CD4-positive, CD25-positive, alpha-beta regulatory T cell (primary cell): Measurements from ENCODE around the gene CFAP221. TPM values are rescaled to one million over a fixed set of nuclear protein-coding genes. Genes with fewer than 3 reads are reported as not detected.

Source experiments
- ATAC-seq, 2 donors: fragments of 150-1000 bp; cut with Tn5 transposase; one replicate each; pipeline ENCODE4 v1.10.0; 2021; ENCODE audit warnings: low read depth in 2 of 2, moderate number of reproducible peaks in 2 of 2, moderate library complexity in 1 of 2
- DNase-seq, 3 donors: peaks; one replicate each; pipeline versions ENCODE4 v3.0.0 to v3.0.0-alpha.2; 2012 to 2022; ENCODE audit warnings: mixed read lengths in 1 of 3
- H3K27ac ChIP-seq: one replicate; pipeline ENCODE4 v1.7.0; 2013; ENCODE audit warnings: mild to moderate bottlenecking, low read length; ENCODE audit not compliant: insufficient read depth, poor library complexity, severe bottlenecking
- H3K27me3 ChIP-seq: one replicate; pipeline ENCODE4 v1.7.0; 2013; ENCODE audit warnings: low read length; ENCODE audit not compliant: control insufficient read depth, insufficient read depth
- H3K36me3 ChIP-seq: one replicate; pipeline ENCODE4 v1.7.0; 2013; ENCODE audit warnings: mild to moderate bottlenecking, low read length, moderate library complexity; ENCODE audit not compliant: control insufficient read depth, insufficient read depth
- H3K4me1 ChIP-seq: 2 replicates; pipeline ENCODE4 v1.7.0; 2013; ENCODE audit warnings: mild to moderate bottlenecking, low read length; ENCODE audit not compliant: insufficient read depth, control insufficient read depth, poor library complexity, severe bottlenecking
- H3K4me3 ChIP-seq: one replicate; pipeline ENCODE4 v1.7.0; 2013; ENCODE audit warnings: low read depth, mild to moderate bottlenecking, low read length, moderate library complexity
- H3K9me3 ChIP-seq, 2 experiments: 1 replicate in 1 of 2; 2 replicates in 1 of 2; pipeline ENCODE4 v1.7.0; 2013; ENCODE audit warnings: low read length in 2 of 2, mild to moderate bottlenecking in 1 of 2, moderate library complexity in 1 of 2; ENCODE audit not compliant: control insufficient read depth in 2 of 2
- H3K27ac Mint-ChIP-seq, 3 donors: one replicate each; pipeline ENCODE4 v1.8.0; 2020 to 2022; ENCODE audit warnings: mild to moderate bottlenecking in 3 of 3, mixed read lengths in 3 of 3, moderate library complexity in 2 of 3
- H3K27me3 Mint-ChIP-seq: one replicate; pipeline ENCODE4 v1.8.0; 2022; ENCODE audit warnings: mild to moderate bottlenecking, mixed read lengths
- H3K36me3 Mint-ChIP-seq: one replicate; pipeline ENCODE4 v1.8.0; 2020; ENCODE audit warnings: mixed read lengths
- H3K4me1 Mint-ChIP-seq, 4 donors: one replicate each; pipeline ENCODE4 v1.8.0; 2020 to 2022; ENCODE audit warnings: mixed read lengths in 4 of 4, mild to moderate bottlenecking in 1 of 4
- H3K4me3 Mint-ChIP-seq, 4 donors: one replicate each; pipeline ENCODE4 v1.8.0; 2020 to 2022; ENCODE audit warnings: mild to moderate bottlenecking in 4 of 4, mixed read lengths in 4 of 4, moderate library complexity in 3 of 4
- H3K9me3 Mint-ChIP-seq, 7 donors: one replicate each; pipeline ENCODE4 v1.8.0; 2020 to 2022; ENCODE audit warnings: mixed read lengths in 7 of 7, mild to moderate bottlenecking in 3 of 7, moderate library complexity in 2 of 7
- polyA plus RNA-seq, 4 donors: library from polyadenylated mRNA; unstranded; fragments of 300-500 nt; fragmentation: Illumina TruSeq; gene quantifications; one replicate each; pipeline ENCODE4 v1.2.3, GENCODE V29; 2021
- total RNA-seq: library from RNA; stranded (reverse); gene quantifications from one replicate; pipeline ENCODE4 v1.2.3, GENCODE V29; 2022

The CFAP221 gene
- total and polyA plus RNA-seq, 5 donors from 2014 or later: not detected

DNA sequence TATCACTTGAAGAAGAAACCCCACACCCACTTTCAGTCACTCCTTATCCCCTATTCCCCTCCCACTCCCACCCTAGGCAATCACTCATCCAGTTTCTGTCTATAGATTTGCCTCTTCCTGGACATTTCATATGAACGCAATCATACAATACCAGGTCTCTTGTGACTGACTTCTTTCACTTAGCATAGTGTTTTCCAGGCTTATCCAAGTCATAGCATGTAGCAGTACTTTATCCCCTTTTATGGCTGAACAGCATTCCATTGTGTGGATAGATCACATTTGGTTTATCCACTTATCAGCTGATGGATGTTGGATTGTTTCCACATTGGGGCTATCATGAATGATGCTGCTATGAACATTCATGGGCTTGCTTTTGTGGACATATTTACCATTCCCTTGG is 6.6 kb downstream of the CFAP221 start:
- Mint-ChIP-seq H3K27ac (no peak overlapping the region), H3K27me3 (peaks cover 15% of the 10 kb centered on the region), H3K4me1 (no peaks in the 10 kb centered on the region), H3K4me3 (no peak overlapping the region), H3K36me3 (no peaks in the 10 kb centered on the region), H3K9me3 (peaks cover 0 to 2% (median 0%) of the 10 kb centered on the region in 7 donors)
- no peak for ATAC-seq
- Histone ChIP-seq H3K4me1 (no peaks in the 10 kb centered on the region), H3K27ac (no peak overlapping the region), H3K4me3 (no peak overlapping the region), H3K27me3 (peaks cover 12% of the 10 kb centered on the region), H3K36me3 (no peaks in the 10 kb centered on the region), H3K9me3 (no peaks in the 10 kb centered on the region)
- DNase-seq: no peak

DNA sequence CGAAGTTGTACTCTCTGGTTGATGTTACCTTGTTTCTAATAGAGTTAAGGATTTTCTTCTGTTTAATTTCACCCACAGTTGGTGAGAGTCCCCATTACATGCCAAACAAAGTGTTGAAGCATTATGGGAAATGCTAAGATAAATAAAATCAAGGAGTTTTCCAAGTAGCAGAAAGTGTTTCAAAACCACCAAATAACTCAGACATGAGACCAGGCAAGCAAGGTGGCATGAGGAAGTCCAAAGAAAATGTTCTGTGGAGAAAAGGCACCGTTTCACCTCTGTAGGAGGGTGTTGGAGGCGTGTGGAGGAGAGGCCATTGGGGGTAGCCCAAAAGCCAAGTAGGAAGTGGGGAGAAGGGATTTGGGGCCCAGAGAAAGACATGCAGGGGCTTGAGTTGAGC is 8.7 kb downstream of the CFAP221 start:
- no peak overlapping the region for H3K4me3 ChIP-seq
- Mint-ChIP-seq H3K4me1 (no peaks in the 10 kb centered on the region), H3K9me3 (peaks cover 0 to 6% (median 0%) of the 10 kb centered on the region in 7 donors), H3K27me3 (peaks cover 6% of the 10 kb centered on the region), H3K36me3 (no peaks in the 10 kb centered on the region), H3K4me3 (no peak overlapping the region), H3K27ac (no peak overlapping the region)
- no peaks in the 10 kb centered on the region for H3K9me3 ChIP-seq
- H3K27ac ChIP-seq: no peak overlapping the region
- H3K27me3 ChIP-seq: peaks cover 5% of the 10 kb centered on the region
- DNase-seq (no peak), ATAC-seq (no peak)
- no peaks in the 10 kb centered on the region for H3K36me3 ChIP-seq
- no peaks in the 10 kb centered on the region for H3K4me1 ChIP-seq

DNA sequence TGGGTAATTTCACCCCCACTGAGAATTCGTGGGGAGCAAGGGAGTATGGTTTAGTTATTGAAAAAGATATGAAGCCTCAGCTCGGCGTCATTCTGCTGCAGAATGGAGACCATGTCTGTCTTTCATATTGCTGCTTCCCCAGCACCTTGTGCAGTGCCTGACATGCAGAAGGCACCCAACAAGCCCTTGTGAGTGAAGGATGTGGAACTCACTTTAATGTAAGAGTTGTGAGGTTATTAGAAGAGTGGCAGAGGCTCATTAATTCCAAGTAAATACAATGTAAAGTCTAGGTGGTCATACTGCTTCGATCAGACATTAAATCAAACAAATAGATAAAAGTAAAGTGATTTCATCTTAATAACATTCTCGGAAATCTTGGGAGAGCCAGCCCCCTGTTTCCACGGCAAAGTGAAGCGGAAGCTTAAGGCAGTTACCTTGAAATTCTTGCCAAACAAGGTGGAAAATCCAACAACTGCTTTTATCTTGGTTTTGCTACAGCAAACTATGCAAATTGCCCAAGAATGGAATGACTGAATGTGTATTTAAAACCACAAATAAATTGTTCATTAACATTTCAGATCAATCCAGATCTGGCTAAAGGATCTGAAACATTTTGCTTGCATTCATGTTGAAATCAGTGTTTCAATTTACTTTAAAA is 9.6 kb downstream of the CFAP221 start:
- no peak for DNase-seq
- Mint-ChIP-seq H3K36me3 (no peaks in the 10 kb centered on the region), H3K27me3 (no peaks in the 10 kb centered on the region), H3K4me3 (no peak overlapping the region), H3K4me1 (no peaks in the 10 kb centered on the region), H3K27ac (no peak overlapping the region), H3K9me3 (peaks cover 0 to 4% (median 0%) of the 10 kb centered on the region in 7 donors)
- Histone ChIP-seq H3K4me3 (no peak overlapping the region), H3K36me3 (no peaks in the 10 kb centered on the region), H3K27ac (no peak overlapping the region), H3K9me3 (no peaks in the 10 kb centered on the region), H3K27me3 (peaks cover 5% of the 10 kb centered on the region), H3K4me1 (no peaks in the 10 kb centered on the region)
- ATAC-seq: no peak

DNA sequence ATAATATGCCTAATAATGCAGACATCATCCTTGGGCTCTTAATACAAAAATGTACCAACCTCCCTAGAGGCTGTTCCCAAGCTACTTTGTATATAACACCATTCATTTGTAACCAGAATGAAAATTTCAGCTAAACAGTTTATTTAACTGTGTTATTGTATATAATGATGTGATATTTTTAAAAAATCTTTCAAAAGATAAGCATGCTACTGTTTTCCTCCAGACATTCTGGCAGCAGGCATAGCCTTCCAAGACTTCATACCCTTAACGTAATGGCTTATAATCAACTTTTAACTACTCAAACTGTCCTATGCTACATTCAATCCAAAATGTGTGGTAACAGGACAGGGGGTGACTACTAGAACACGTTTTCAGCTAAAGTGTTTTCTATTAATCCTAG is 21.2 kb downstream of the CFAP221 start:
- peaks cover 0 to 12% (median 2%) of the 10 kb centered on the region in 7 donors for H3K9me3 Mint-ChIP-seq
- no peak overlapping the region for H3K27ac Mint-ChIP-seq

DNA sequence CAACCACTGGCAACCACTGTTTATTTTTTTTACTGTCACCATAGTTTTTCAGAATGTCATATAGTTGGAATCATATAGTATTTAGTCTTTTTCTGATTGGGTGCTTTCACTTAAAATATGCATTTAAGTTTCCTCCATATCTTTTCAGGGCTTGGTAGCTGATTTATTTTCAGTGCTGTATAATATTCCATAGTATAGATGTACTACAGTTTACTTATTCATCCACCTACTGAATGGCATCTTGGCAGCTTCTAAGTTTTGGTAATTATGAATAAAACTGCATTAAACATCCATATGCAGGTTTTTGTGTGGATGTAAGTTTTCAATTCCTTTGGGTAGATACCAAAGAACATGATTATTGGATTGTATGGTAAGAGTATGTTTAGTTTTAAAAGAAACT is 23.0 kb downstream of the CFAP221 start:
- Histone ChIP-seq H3K4me3 (no peak overlapping the region), H3K27me3 (no peaks in the 10 kb centered on the region), H3K36me3 (no peaks in the 10 kb centered on the region), H3K27ac (no peak overlapping the region), H3K9me3 (no peaks in the 10 kb centered on the region), H3K4me1 (no peaks in the 10 kb centered on the region)
- H3K36me3 Mint-ChIP-seq: no peaks in the 10 kb centered on the region
- ATAC-seq (no peak), DNase-seq (no peak)
- H3K4me3 Mint-ChIP-seq: no peak overlapping the region
- H3K9me3 Mint-ChIP-seq: peaks cover 0 to 12% (median 2%) of the 10 kb centered on the region in 7 donors
- no peaks in the 10 kb centered on the region for H3K4me1 Mint-ChIP-seq
- no peak overlapping the region for H3K27ac Mint-ChIP-seq
- H3K27me3 Mint-ChIP-seq: peaks cover 8% of the 10 kb centered on the region

More for the DNA sequence above, 21.2 kb downstream of the CFAP221 start:
- H3K27me3 ChIP-seq: no peaks in the 10 kb centered on the region
- no peak overlapping the region for H3K4me3 Mint-ChIP-seq
- H3K27me3 Mint-ChIP-seq: peaks cover 8% of the 10 kb centered on the region
- ATAC-seq (no peak), DNase-seq (no peak)
- H3K36me3 ChIP-seq: no peaks in the 10 kb centered on the region
- no peaks in the 10 kb centered on the region for H3K4me1 ChIP-seq
- H3K9me3 ChIP-seq: no peaks in the 10 kb centered on the region
- H3K27ac ChIP-seq: no peak overlapping the region
- H3K36me3 Mint-ChIP-seq: no peaks in the 10 kb centered on the region
- H3K4me3 ChIP-seq: no peak overlapping the region
- no peaks in the 10 kb centered on the region for H3K4me1 Mint-ChIP-seq

DNA sequence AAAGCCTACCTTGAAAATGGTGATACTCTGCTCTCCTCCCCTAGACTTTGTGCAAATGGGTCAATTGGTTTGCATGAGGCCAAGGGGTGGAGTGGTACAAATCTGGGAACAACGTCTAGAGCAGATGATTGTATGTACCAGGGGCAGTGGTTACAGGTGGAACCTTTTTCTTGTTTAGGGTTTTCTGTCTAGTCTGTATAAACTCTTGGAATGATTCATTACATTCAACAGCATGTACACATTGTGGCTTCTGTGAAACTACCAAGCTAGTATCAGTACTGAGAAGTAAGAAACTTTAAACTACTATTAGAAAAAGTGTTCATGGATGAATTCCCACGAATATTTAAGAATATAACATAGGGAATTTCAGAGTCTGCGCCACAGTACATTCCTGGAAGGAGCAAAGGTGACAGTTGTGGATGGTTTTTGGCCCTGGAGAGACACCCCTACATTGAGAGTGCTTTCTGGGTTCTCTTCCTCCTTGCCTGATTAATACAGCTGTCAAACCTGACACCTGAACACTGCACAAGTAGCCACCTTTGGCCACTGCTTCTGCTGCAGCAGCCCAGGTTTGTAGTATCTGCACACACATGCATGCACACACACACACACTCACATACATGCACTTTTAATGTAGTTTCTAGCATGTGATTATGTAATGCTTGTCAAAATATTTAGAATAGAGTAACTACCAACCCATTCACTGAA is 30.0 kb downstream of the CFAP221 start:
- Mint-ChIP-seq H3K4me1 (no peaks in the 10 kb centered on the region), H3K27ac (no peak overlapping the region), H3K9me3 (peaks cover 0 to 13% (median 0%) of the 10 kb centered on the region in 7 donors), H3K4me3 (no peak overlapping the region), H3K36me3 (no peaks in the 10 kb centered on the region), H3K27me3 (peaks cover 20% of the 10 kb centered on the region)
- Histone ChIP-seq H3K36me3 (no peaks in the 10 kb centered on the region), H3K4me1 (no peaks in the 10 kb centered on the region), H3K27me3 (peaks cover 8% of the 10 kb centered on the region), H3K27ac (no peak overlapping the region), H3K9me3 (no peaks in the 10 kb centered on the region), H3K4me3 (no peak overlapping the region)
- DNase-seq: no peak
- no peak for ATAC-seq

DNA sequence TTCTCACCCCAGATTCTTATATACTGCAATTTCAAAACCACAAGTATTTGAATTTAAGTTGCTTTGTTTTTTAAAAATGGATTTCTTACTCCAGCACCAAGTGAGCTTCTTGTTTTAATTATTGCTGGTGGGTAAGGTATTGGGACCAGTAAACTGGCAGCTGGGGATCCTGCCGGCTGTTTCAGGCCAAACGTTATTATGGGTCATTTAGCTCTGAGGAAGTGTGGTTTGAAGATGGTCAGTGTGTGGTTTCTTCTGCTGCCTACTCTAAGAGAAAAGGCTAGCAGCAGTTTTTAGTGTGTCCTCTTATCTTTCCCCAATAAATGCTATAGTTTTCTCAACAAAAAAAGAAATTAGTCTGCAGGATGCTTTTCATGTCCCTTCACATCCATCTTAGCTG is 30.6 kb downstream of the CFAP221 start:
- DNase-seq (no peak), ATAC-seq (no peak)
- Mint-ChIP-seq H3K4me1 (no peaks in the 10 kb centered on the region), H3K27ac (no peak overlapping the region), H3K4me3 (no peak overlapping the region), H3K27me3 (peaks cover 20% of the 10 kb centered on the region), H3K36me3 (no peaks in the 10 kb centered on the region), H3K9me3 (peaks cover 0 to 8% (median 0%) of the 10 kb centered on the region in 7 donors)
- Histone ChIP-seq H3K27me3 (peaks cover 8% of the 10 kb centered on the region), H3K4me3 (no peak overlapping the region), H3K4me1 (no peaks in the 10 kb centered on the region), H3K9me3 (no peaks in the 10 kb centered on the region), H3K36me3 (no peaks in the 10 kb centered on the region), H3K27ac (no peak overlapping the region)

DNA sequence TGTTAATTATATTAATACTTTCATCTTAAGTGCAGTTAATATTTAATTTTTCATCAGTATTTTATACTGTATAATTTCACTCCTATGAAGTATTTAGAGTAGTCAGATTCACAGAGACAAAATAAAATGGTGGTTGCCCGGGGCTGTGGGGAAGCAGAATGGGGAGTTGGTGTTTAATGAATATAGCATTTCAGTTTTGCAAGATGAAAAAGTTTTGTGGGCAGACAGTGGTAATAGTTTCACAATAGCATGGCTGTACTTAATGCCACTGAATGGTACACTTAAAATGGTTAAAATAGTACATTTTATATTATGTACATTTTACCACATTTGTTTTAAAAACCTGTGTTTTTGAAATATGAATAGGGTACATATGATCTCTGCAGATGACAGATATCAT is 31.2 kb downstream of the CFAP221 start:
- Mint-ChIP-seq H3K9me3 (peaks cover 0 to 8% (median 0%) of the 10 kb centered on the region in 7 donors), H3K4me1 (no peaks in the 10 kb centered on the region)

More for the DNA sequence above, 31.2 kb downstream of the CFAP221 start:
- Mint-ChIP-seq H3K27ac (no peak overlapping the region), H3K36me3 (no peaks in the 10 kb centered on the region), H3K4me3 (no peak overlapping the region), H3K27me3 (peaks cover 20% of the 10 kb centered on the region)
- Histone ChIP-seq H3K36me3 (no peaks in the 10 kb centered on the region), H3K9me3 (no peaks in the 10 kb centered on the region), H3K27me3 (peaks cover 8% of the 10 kb centered on the region), H3K27ac (no peak overlapping the region), H3K4me1 (no peaks in the 10 kb centered on the region), H3K4me3 (no peak overlapping the region)
- DNase-seq: no peak
- no peak for ATAC-seq
